Parathyroid adenoma (tissue), 2 donors: Measurements from ENCODE around the gene BEX4.
"Not testable (repeated sequence)": the region's sequence is repeated elsewhere in the genome, so short reads cannot be mapped to it uniquely, and the experiment has no call there.

Experiments used
- H2AFZ ChIP-seq: fragments of 300-600 bp; sonication (generic); one replicate; pipeline ENCODE4 v1.7.0; 2017; ENCODE audit warnings: antibody characterized with exemption, mild to moderate bottlenecking
- H3K27ac ChIP-seq: fragments of 300-600 bp; sonication (generic); one replicate; pipeline ENCODE4 v1.7.0; 2017
- H3K27me3 ChIP-seq: fragments of 300-600 bp; sonication (generic); one replicate; pipeline ENCODE4 v1.7.0; 2017; ENCODE audit warnings: low read length; ENCODE audit not compliant: control insufficient read depth, insufficient read depth
- H3K36me3 ChIP-seq: fragments of 300-600 bp; sonication (generic); one replicate; pipeline ENCODE4 v1.7.0; 2017; ENCODE audit warnings: low read length; ENCODE audit not compliant: control insufficient read depth, insufficient read depth
- H3K4me1 ChIP-seq: fragments of 300-600 bp; sonication (generic); one replicate; pipeline ENCODE4 v1.7.0; 2017; ENCODE audit warnings: control low read depth
- H3K4me2 ChIP-seq: fragments of 300-600 bp; sonication (generic); one replicate; pipeline ENCODE4 v1.7.0; 2017; ENCODE audit warnings: low read length
- H3K4me3 ChIP-seq: fragments of 300-600 bp; sonication (generic); one replicate; pipeline ENCODE4 v1.7.0; 2017; ENCODE audit warnings: low read depth, low read length
- H3K79me2 ChIP-seq: fragments of 300-600 bp; sonication (generic); one replicate; pipeline ENCODE4 v1.7.0; 2017; ENCODE audit warnings: control low read depth
- H3K9ac ChIP-seq: fragments of 300-600 bp; sonication (generic); one replicate; pipeline ENCODE4 v1.7.0; 2017; ENCODE audit warnings: mild to moderate bottlenecking
- H3K9me3 ChIP-seq: fragments of 300-600 bp; sonication (generic); one replicate; pipeline ENCODE4 v1.7.0; 2017; ENCODE audit warnings: low read length; ENCODE audit not compliant: control insufficient read depth
- TF ChIP-seq, protein P1 (sequence below): fragments of 300-600 bp; sonication (generic); IDR thresholded peaks from one replicate; pipeline ENCODE4 v1.7.0; 2017; ENCODE audit warnings: antibody characterized with exemption, mild to moderate bottlenecking
- donor health status: primary hyperparathyroidism.

Gene BEX4

DNA sequence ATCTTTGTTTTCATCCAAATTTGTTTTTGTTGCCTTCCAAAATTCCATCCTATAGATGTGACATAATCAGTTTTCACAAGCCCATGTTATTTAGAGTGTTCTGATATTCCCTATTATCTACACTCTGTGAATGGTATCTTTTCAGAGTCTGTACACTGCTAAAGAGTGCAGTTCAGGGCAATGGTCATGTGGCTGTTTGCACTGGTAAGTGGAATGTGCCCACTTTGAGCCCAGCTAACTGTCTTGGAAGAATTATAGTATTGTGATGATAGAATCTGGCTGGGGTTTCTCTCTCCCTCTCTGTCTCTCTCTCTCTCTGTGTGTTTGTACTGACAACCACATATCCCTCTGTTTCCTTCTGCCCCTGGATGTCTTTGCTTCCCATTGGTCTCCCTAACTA is 37.4 kb upstream of the BEX4 start:
- Histone ChIP-seq H3K27me3 (no peaks in the 10 kb centered on the region), H3K4me1 (no peaks in the 10 kb centered on the region)
- TF ChIP-seq, protein P1, sequence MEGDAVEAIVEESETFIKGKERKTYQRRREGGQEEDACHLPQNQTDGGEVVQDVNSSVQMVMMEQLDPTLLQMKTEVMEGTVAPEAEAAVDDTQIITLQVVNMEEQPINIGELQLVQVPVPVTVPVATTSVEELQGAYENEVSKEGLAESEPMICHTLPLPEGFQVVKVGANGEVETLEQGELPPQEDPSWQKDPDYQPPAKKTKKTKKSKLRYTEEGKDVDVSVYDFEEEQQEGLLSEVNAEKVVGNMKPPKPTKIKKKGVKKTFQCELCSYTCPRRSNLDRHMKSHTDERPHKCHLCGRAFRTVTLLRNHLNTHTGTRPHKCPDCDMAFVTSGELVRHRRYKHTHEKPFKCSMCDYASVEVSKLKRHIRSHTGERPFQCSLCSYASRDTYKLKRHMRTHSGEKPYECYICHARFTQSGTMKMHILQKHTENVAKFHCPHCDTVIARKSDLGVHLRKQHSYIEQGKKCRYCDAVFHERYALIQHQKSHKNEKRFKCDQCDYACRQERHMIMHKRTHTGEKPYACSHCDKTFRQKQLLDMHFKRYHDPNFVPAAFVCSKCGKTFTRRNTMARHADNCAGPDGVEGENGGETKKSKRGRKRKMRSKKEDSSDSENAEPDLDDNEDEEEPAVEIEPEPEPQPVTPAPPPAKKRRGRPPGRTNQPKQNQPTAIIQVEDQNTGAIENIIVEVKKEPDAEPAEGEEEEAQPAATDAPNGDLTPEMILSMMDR, result no peak

DNA sequence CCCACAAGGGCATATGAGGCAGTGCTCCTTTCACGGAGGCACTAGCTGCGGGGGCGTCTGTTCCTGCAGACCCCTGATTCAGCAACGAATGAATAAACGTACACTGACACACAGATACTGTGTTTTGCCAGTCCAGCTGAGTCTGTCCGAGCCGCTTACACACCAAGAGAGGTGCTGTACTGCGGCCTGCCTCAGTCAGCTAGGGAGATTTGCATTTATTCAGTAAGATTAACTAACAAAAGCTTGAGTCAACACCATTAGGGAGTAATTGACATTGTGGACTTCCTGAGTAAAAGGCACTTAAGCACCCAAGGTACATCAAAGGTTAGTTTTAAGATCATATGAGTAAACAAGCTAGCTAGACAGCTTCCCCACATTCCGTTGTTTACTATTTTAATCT is 31.0 kb upstream of the BEX4 start:
- no peaks in the 10 kb centered on the region for H3K27me3 ChIP-seq
- H2AFZ ChIP-seq, result no peak overlapping the region
- no peak overlapping the region for H3K4me3 ChIP-seq
- H3K9ac ChIP-seq, result no peak overlapping the region
- no peak overlapping the region for H3K4me2 ChIP-seq
- no peak overlapping the region for H3K27ac ChIP-seq
- no peaks in the 10 kb centered on the region for H3K4me1 ChIP-seq
- no peaks in the 10 kb centered on the region for H3K9me3 ChIP-seq
- no peaks in the 10 kb centered on the region for H3K36me3 ChIP-seq
- TF ChIP-seq, protein P1, result no peak
- H3K79me2 ChIP-seq, result no peaks in the 10 kb centered on the region

More for the DNA sequence above, 37.4 kb upstream of the BEX4 start:
- H3K9ac ChIP-seq, result no peak overlapping the region
- no peak overlapping the region for H2AFZ ChIP-seq
- H3K79me2 ChIP-seq, result no peaks in the 10 kb centered on the region
- no peak overlapping the region for H3K4me2 ChIP-seq
- H3K36me3 ChIP-seq, result no peaks in the 10 kb centered on the region
- H3K9me3 ChIP-seq, result no peaks in the 10 kb centered on the region
- no peak overlapping the region for H3K27ac ChIP-seq
- no peak overlapping the region for H3K4me3 ChIP-seq

DNA sequence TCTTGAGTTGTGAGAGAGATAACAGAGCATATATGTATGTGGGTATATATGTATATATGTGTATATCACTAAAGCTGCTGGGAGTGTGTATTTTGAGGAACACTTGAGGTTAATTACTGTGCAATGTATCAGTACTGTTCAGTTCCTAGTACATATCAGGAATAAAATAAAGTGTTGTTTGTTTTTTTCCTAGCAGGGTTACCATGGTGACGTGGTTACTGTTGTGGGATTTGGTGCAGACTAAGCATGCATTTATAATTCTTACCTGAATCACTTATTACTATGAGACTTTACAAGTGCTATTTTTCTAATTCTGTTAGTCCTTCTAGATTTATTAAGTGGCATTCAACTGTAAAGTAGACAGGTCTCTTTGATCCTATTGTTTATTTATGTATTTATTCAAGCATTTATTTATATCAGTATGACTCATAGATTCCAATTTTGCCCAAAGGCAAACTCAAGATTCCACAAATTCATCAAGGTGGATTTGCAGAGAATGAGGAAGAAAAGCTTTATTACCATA is 26.9 kb upstream of the BEX4 start:
- no peaks in the 10 kb centered on the region for H3K79me2 ChIP-seq
- no peaks in the 10 kb centered on the region for H3K36me3 ChIP-seq
- H3K9ac ChIP-seq, result no peak overlapping the region
- no peak overlapping the region for H2AFZ ChIP-seq
- H3K4me2 ChIP-seq, result no peak overlapping the region
- TF ChIP-seq, protein P1, result no peak
- no peaks in the 10 kb centered on the region for H3K4me1 ChIP-seq
- H3K27ac ChIP-seq, result no peak overlapping the region
- H3K27me3 ChIP-seq, result no peaks in the 10 kb centered on the region
- H3K9me3 ChIP-seq, result no peaks in the 10 kb centered on the region
- no peak overlapping the region for H3K4me3 ChIP-seq

DNA sequence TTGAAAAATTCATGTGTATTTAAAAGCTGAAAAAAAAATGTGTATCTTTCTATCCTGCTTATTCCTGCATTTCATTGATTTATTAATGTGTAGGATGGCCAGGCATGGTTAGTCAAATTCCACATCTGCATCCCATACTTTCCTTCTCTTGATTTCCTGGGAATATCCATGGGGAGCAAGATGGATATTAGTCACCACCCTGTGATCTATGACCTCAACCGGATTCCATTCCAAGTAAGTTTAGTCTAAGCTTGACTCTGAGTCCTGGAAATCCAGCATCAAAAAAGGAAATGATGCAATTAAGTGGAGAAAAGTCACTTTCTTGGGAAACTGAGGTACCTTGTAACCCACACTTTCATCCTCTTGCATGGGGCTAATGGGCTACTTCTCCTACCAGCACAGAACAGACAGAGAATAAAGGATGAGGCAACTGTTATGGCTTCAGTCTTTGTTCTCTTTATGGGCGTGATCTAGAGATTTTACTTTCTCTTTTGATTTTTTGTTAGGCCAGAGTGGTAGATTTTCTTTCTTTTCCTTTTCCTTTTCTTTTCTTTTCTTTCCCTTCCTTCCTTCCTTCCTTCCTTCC is 17.1 kb upstream of the BEX4 start:
- no peak overlapping the region for H3K27ac ChIP-seq
- H3K27me3 ChIP-seq, result no peaks in the 10 kb centered on the region
- H3K9me3 ChIP-seq, result no peaks in the 10 kb centered on the region
- no peak overlapping the region for H3K4me3 ChIP-seq
- H3K9ac ChIP-seq, result no peak overlapping the region
- TF ChIP-seq, protein P1, result no peak
- no peaks in the 10 kb centered on the region for H3K4me1 ChIP-seq
- no peak overlapping the region for H3K4me2 ChIP-seq
- no peak overlapping the region for H2AFZ ChIP-seq
- no peaks in the 10 kb centered on the region for H3K36me3 ChIP-seq
- no peaks in the 10 kb centered on the region for H3K79me2 ChIP-seq

DNA sequence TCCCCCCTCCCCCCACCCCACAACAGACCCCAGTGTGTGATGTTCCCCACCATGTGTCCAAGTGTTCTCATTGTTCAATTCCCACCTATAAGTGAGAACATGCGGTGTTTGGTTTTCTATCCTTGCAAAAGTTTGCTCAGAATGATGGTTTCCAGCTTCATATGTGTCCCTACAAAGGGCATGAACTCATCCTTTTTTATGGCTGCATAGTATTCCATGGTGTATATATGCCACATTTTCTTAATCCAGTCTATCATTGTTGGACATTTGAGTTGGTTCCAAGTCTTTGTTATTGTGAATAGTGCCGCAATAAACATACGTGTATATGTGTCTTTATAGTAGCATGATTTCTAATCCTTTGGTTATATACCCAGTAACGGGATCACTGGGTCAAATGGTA is 16.2 kb upstream of the BEX4 start:
- H3K9ac ChIP-seq, H3K27ac ChIP-seq, H3K4me2 ChIP-seq, H3K4me3 ChIP-seq, H3K79me2 ChIP-seq, H3K9me3 ChIP-seq, H3K27me3 ChIP-seq, H3K4me1 ChIP-seq, H3K36me3 ChIP-seq, H2AFZ ChIP-seq: not testable (repeated sequence)
